GM08714 (cell line): Measurements from ENCODE around the gene TRIB2.

Source experiments
- H3K4me3 ChIP-seq: fragments of 200-500 bp; sonication (Bioruptor generic); 2 replicates; pipeline ENCODE4 v1.5.1; 2014; ENCODE audit warnings: mild to moderate bottlenecking, low read length, inconsistent platforms
- ZNF274 ChIP-seq: IDR thresholded peaks from 2 replicates; pipeline ENCODE4 v1.6.1; 2012; ENCODE audit warnings: mild to moderate bottlenecking, low read depth, low read length

Gene TRIB2

GRCh38 chr2:12764849-12765605 lies 48.3 kb downstream of the TRIB2 start:
- no peak for TF ChIP-seq ZNF274
- no peak overlapping the region for H3K4me3 ChIP-seq

DNA sequence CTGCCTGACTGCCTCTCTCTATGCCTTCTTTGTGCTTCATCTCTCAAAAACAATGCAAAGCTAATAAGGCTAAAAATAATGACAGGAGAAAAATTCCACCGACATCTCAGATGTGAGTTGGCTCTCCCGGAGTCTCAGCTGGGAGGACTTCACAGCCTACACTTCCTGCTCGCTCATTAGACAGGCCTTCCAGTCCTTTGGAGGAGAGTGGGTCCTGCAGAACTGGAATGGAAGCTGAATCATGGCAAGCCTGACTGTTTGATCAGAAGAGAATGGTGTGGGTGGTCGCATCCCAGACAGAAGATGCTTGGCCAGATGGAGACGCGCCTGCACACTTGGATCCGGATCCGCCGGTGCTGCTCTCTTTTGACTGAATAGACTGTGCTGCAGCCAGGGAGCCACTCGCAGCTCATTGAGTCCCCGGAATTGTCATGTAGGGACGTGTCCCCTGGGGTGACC lies 49.7 kb downstream of the TRIB2 start:
- TF ChIP-seq ZNF274 = no peak
- no peak overlapping the region for H3K4me3 ChIP-seq

GRCh38 chr2:12767541-12767940 lies 50.8 kb downstream of the TRIB2 start:
- TF ChIP-seq ZNF274 = no peak
- H3K4me3 ChIP-seq = no peak overlapping the region

DNA sequence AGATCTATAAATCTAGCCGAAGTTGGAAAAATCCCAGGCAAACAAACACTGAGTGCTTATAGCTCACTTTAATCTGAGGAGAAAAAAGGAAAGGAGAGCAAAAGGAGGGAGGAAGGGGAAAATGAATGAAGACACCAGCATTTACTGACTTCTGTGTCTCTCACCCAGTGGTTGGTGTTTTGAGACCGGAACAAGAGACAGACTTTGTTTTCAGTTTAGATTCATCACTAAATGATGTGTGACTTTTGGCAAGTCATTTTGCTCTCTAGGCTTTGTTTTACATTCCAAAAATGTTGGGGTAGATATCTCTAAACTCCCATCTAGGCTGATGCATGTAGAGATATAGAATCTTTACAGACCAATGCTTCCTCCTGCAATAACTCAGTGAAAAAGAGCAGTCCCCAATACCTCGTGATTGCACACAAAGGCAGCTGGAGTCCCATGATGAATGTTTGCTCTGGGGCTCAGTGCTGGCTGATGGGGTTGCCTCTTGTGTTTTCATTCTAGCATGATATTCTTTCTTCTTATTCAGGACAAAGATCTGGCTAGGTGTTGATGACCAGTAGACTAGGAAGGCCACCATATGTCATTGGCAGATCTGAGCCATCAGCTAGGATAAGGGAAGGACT lies 51.4 kb downstream of the TRIB2 start:
- TF ChIP-seq ZNF274 = no peak
- H3K4me3 ChIP-seq = no peak overlapping the region

DNA sequence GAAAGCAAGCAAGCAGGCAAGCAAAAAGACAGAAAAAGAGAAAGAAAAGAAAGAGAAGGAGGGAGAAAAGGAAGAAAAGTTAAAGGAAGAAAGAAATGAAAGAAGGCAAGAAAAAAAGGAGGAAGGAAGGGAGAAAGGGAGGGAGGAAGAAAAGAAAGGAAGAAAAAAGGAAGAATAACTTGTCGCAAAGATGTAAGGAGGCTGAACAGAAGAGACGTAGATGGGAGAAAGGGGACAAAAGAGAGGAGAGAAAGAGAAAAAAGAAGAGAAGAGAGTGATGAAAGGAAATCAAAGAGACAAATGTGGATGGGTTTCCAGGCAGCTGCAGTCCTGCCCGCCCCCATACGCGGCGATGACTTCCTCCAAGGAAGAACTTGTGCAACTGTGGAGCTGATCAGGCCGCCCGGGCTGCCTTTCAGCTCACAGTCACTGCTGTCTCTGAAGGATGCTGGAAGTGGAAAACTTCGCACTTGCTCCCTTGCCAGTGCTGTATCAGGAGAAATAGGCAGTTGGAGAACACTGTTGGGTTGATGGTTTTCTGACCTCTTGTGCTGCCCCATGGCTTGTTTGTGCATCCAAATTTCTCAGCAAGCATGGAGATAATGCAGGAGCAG lies 52.9 kb downstream of the TRIB2 start:
- TF ChIP-seq ZNF274 = no peak
- H3K4me3 ChIP-seq = no peak overlapping the region

DNA sequence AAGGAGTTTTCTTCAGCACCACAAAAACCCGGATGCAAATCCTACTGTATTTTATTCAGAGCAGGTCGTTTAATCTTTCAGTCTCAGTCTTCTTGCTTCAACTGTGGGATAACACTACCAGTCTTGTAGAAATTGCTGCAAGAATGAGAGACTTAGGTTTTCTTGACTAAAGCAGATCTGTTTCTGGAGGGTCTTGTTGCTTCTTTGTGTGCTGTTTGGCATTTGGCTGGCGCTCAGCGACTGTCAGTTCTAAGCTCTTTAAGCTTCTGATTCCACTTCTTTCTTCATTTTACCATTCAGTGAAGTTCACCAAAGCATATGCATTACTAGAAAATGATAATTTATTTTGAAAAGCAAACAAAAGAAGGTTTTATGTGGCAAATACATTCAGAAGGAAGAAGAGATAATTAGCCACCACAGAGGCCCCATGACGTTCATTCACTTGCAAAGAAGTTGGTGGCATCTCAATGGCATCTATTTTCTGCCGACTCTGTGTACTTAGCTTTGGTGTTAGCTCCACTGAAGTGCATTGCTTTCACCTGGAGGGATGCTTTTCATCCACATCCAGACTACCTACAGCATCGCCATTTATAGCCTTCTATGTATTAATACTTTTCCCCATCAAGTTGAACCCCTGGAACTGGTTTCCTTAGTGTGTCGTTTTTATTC lies 53.7 kb downstream of the TRIB2 start:
- no peak for TF ChIP-seq ZNF274
- H3K4me3 ChIP-seq = no peak overlapping the region

GRCh38 chr2:12771154-12771553 lies 54.4 kb downstream of the TRIB2 start:
- H3K4me3 ChIP-seq = no peak overlapping the region
- no peak for TF ChIP-seq ZNF274

DNA sequence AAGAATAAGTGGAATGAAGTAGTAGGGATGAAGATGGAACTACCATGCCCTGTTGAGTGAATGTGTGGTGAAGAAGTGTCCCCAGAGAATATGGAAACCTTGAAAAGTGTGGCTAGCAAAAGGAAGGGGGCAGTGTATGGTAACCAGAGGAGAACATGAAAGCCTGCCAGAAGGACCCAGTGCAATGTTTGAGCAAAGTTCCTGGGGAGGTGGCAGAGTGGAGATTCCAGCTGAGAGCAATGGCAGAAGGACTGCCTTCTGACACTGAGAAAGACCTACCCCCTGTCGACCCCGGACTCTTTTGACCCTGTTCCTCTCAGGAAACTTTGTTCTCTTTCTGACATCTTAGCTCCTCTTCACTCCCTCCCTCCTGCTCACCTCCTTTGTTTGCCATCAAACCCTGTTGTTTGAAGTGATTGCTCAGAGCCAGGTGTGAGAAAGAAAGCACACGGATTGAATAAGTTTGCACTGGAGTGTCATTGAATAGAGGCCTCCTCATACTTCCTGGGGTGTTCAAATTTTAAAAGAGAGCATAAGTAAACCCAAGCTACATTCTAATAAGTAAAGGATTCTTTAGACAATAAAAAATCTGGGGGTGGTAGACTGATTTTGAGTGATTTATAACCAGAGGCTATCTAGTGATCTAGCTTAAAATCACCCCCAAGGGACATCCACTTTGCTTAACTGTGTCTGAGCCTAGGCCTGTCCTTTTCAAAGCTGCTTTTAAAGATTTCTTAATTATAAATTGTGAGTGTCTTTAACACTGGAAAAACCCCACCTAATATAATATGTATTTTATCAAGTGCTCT lies 57.1 kb downstream of the TRIB2 start:
- no peak overlapping the region for H3K4me3 ChIP-seq
- no peak for TF ChIP-seq ZNF274

- TF ChIP-seq ZNF274 = no peak
Measured at GRCh38 chr2:12774395-12774727, 57.6 kb downstream of the TRIB2 start.

DNA sequence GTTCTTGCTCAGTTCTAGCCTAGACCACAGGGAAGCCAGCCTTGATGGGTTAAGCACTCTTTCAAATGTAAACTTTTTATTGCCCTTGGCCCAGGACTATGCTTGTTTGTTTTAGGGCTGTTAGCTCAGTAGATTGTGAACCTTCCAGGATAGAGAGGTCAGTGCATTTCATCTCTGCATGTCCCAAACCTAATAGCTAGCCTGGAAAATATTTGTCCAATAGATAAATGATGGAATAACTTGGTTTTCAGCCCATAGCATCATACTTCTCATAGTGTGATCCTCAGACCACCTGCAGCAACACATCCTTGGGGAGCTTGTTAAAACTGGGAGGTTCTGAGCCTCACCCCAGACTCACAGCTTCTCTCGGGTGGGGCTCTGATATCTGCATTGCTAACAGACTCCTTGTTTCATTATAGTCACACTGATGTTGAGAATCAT lies 59.8 kb downstream of the TRIB2 start:
- no peak overlapping the region for H3K4me3 ChIP-seq
- no peak for TF ChIP-seq ZNF274

More at GRCh38 chr2:12774395-12774727, 57.6 kb downstream of the TRIB2 start:
- H3K4me3 ChIP-seq = no peak overlapping the region

- H3K4me3 ChIP-seq = no peak overlapping the region
- no peak for TF ChIP-seq ZNF274
Measured at GRCh38 chr2:12778369-12778768, 61.6 kb downstream of the TRIB2 start.

GRCh38 chr2:12778811-12779579 lies 62.3 kb downstream of the TRIB2 start:
- no peak for TF ChIP-seq ZNF274
- H3K4me3 ChIP-seq = no peak overlapping the region

DNA sequence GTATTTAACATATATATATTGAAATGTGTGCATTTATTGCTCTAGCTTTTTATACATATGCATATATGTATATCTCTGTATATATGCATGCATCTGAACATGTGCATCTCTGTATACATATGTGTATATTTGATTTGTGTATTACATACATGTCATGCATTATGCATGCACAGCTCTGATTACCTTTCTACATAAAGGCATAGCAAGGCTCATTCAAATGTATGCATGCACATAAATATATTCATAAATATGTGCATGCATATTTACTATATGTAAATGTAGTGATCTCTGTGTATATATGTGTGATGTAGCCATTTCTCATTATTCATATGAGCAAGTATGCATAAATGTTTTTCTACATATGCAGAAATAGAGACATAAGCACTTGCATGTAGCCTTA lies 64.6 kb downstream of the TRIB2 start:
- TF ChIP-seq ZNF274 = no peak
- no peak overlapping the region for H3K4me3 ChIP-seq
